Measurements from ENCODE around the gene CHMP4A.
A peak's percentile ranks its signal among the peaks of the same experiment; 100 is the strongest.

Gene CHMP4A

DNA sequence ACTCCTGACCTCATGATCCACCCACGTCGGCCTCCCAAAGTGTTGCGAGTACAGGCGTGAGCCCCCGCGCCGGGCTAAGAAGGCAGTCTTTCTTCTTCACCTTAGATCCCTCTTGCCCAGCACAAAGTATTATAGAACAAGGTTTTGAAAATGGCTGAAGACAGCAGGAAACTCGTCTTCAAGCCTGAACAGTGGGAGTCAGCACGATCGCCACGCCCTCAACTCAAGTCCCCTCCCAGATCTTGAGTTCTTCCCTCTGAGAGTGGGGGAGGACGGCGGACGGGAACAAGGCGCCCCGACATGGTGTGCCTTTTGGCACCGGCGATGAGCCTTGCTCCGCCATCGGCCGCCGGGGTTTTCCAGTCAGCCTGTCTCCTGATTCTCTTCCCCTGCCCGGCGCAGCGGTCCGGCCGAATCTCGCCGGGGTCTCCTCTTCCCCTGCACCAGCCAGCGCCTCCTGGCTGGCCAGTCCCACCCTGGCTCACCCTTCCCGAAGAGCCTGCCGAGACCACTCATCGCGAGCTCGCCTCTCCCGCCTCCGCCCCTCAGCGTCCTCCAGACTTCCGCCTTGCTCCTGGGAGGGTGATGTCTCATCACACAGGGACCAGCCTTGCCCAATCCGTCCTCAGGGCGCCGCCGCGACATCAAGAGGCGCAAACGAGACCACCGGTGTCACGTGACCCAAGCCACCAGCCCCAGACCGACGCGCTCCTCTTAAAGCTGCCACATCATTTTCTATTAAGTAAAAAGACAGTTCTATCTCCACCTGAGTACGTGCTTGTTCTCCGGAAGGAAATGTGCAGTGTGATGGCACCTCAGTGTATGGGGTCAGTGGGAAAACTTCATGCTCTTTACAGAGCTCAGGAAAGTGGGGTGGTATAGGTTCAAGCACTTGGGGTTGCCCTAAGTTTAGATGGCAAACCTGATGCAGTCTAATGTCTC is at the start of gene CHMP4A:
TSS of gene CHMP4A (minus strand) at position 565 of the 942 bp plus-strand sequence. CDS start at position 516, 49 bp downstream.
- DNase-seq = peak; percentile 43 to 65

- DNase-seq = no peak
These were observed 48.7 kb upstream of the CHMP4A start for GRCh38 chr14:24261969-24262327.

DNA sequence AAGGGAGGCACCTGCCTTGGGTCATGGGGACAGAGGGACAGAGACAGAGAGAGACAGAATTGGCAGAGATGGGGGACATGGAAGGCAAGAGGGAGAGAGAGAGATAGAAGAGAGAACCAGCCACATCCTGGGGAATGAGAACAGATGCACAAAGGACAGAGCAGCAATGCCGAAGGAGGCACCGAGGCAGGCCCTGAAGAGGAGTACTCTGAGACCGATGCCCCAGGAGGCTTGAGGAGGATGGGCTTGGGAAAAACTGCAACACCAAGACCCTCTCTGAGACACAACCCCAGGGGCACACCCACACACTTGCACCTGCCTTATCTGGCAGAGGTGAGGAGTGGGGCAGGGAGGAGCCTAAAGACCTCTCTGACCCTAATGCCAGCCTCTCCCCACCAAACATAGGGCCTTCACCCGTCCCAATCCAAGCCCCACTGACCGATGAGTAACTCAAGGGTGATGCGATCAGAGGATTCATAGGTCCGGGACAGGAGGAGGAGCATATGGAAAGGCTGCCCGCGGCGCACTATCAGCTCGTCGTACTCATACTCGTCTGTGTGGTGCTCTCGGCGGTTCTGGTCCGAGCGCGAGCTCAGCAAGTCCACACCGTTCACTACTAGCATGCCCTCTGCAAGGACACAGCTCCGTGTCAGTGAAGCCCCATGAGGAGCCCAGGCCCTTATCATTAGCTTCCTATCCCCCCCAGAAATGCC is 48.1 kb upstream of the CHMP4A start:
- DNase-seq = no peak

GRCh38 chr14:24260780-24261157 is 47.5 kb upstream of the CHMP4A start:
- no peak for DNase-seq

- no peak for DNase-seq
These were observed 46.9 kb upstream of the CHMP4A start for GRCh38 chr14:24260026-24260779.

DNA sequence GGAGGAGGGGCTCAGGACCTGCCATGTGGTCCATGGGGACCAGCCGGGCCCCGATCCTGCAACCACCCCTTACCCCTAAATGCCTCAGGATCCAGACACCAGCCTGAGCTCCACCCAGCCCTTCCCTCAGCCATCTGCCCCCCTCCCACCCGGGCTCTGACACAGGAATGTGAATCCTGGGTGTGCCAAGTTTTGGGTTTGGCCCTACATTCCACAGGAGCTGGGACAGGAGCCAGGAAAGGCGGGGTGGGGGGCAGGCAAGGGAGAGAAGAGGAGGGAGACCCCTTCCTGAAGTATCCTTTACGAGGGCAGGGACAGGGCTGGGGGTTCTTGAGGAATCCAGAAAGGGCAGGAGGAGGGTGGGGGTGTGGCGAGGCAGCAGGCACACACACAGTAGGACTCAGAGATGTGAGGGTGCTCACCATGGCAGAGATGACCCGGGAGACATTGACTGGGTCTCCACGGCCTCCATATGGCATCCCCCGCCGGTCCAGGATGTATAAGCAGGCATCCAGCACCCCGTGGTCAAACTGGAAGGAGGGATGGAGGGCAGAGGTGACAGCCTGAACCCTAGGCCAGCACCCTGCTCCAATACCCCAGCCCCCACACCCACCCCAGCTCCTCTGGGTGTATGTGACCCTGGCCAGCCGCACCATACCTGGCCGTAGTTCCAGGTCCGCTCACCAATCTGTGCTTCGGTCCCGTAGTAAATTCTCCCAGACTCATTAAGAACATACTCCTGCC is 46.2 kb upstream of the CHMP4A start:
- DNase-seq = no peak

GRCh38 chr14:24258548-24259265 is 45.4 kb upstream of the CHMP4A start:
- DNase-seq = no peak

- DNase-seq = no peak
These were observed 44.8 kb upstream of the CHMP4A start for GRCh38 chr14:24258119-24258518.

DNA sequence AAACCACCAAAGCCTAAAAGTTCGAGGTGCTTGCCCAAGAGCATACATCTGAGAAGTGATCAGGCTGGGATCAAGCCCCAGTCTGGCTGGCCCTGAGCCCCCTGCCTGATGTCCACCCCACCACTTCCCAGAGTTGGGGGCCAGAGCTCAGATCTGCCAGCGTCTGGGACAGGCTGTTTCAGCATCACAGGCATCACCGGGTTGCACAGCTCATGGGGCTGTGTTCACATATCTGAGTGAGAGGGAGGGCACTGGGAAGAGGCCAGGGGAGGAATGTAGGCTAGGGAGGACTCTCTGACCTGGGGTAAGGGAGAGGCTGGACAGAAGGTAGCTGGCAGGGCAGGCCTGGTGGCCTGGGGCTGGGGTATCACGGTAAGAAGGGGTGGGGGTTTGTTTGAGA is 43.7 kb upstream of the CHMP4A start:
- DNase-seq = no peak

- DNase-seq = no peak
These were observed 42.8 kb upstream of the CHMP4A start for GRCh38 chr14:24255931-24256711.

- DNase-seq = no peak
These were observed 42.1 kb upstream of the CHMP4A start for GRCh38 chr14:24255438-24255837.

DNA sequence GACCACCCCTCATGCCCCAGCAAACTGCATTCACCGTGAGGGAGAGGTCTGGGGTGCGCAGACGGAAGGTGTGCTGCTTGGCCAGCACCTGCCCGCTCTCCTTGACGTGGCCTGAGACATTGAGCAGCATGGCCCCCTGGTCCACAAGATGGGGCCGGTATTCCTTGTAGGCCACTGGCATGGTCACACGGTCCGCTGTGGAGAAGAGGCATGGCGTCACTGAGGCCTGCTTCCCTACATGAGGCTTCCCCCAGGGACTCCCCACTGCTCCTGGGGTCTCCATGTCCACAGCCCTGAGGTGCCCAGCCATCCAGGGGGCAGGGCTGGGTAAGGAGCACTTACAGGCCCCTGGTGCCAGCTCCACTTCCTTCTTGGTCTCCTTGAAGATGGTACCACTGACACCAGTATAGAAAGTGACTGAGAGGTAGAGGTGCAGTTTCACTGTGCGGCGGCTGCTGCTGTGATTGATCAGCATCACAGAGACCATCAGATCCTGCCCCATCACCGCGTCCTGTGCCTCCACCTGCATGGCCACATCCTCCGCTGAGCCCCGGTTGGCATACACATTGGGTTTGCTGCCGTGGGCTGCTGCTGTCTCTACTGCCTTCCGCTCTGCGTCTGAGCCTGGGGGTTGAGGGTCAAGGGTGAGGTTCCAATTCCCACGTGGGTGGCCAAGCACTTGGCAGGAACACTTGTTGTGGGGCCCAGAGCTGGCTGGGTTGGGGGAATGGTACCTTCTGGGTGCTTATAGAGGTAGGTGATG is 41.5 kb upstream of the CHMP4A start:
- no peak for DNase-seq

DNA sequence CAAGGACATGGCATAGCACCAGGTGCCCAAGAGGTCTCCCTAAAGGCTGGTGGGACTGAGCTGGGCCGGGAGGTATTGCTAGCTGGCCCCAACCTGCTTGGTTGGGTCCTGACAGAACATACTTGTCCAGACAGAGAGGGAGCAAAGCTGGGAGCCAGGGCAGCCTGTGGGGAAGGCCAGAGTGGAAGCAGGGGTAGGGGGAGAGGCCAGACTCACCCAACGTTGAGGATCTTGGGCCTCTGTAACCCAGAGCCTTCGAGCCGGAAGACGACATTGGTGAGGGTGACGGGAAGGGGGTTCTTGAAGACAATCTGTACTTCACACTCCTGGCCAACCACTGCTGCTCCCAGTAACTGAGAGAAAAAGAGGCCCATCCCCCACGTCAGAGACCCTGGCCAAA is 40.6 kb upstream of the CHMP4A start:
- no peak for DNase-seq

GRCh38 chr14:24252289-24253124 is 39.2 kb upstream of the CHMP4A start:
- no peak for DNase-seq

DNA sequence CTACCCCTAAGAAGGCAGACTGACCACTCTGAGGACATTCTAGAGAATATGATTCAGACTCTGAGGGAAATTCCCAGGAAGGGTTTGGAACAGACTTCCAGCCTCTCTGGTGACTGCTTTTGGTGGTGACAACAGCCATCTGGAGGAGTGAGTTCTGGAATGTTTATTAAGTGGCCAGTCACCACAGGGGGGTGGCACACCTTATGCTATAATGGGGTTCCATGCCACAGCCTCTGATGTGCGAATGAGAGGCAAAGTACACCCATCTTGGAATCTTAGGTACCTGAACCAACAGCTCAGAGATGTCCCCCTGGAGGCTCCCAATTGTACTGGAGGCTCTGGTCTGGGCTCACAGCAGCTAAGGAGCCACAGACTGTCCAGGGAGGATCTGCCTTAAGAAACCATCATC is 38.6 kb upstream of the CHMP4A start:
- DNase-seq = no peak

DNA sequence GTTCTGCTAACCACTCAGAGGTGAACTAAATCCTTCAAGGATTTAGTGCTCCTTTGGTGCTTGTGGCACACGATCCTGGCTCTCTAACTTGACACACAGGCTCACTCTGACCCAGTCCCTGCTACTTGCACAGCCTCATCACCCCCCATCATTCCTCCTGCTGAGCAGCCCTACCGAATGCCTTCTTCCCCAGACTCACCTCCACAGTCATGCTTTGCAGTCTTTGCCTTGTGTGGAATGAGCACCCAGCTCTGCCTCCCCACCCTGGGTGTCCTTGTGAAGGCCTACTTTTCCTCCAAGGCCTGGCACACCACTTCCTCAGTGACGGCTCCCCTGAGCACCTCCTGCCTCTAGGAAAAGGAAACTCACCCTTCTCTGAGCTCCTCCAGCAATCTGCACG is 37.1 kb upstream of the CHMP4A start:
- DNase-seq = no peak

DNA sequence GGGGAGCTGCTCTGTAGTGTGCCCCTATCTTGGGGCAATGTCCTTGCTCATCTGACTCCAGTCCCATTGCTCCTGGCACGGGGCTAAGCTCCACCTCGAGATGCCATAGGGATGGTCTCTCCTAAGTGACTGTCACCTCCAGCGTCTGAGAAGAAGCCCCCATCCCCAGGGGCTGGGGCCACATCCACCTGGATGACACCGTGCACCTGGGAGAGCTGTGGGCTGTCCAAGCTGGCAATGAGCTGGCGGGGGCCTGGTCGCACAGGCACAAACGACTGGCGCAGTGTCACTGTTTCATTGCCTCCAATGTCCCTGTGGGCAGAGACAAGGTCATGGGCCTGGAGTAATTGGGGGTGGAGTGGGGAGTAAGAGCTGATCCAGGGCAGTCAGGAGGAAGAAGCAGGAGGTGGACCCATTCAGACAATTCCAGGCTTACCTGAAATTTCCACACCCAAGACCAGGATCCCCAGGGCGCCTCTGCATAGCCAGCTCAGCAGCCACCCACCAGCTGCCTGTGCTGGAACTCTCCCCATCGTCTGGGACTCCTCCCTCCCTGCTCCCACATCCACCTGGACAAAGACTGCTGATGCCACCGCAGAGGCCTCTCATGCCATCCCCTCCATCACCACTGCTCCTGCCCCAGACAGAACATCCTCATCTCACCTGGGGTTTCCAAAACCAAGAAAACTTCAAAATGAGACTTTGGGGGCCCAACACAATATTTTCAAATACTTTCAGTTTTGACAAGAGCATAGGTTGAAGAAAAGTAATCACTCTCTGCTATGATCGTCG is 36.1 kb upstream of the CHMP4A start:
- DNase-seq = no peak

DNA sequence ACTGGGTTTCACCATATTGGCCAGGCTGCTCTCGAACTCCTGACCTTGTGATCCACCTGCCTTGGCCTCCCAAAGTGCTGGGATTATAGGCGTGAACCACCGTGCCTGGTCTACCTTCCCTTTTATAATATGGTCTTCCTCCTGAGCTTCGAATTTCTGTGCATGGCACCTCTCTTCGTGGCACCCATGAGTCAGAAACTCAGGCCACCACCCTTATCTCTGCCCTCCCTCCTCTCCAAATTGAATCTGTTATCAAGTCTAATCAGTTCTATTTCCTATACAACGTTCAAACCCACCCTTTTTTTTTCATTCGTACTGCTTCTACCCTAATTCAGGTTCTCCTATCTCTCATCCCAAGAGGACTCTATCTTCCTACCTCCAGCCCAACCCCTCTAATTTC is 34.1 kb upstream of the CHMP4A start:
- no peak for DNase-seq

Data from cerebellar nuclear complex (tissue), 1 donor.